ENCODE results near the gene NDE1.

- no peak for TF ChIP-seq MAX (IDR thresholded peaks at IDR 0.05)
- TF ChIP-seq EGR1 (IDR thresholded peaks at IDR 0.05; ENCODE audit: low read depth in 2 of 2) = no peak
- no peak for TF ChIP-seq CTCF (IDR thresholded peaks at IDR 0.05; ENCODE audit: low read depth, low read length, missing input control)
- no peak for TF ChIP-seq REST (IDR thresholded peaks at IDR 0.05)
- TF ChIP-seq ATF3 (IDR thresholded peaks at IDR 0.05) = no peak
- no peak for TF ChIP-seq ZBTB33 (IDR thresholded peaks at IDR 0.05)
- TF ChIP-seq TAF1 (conservative IDR thresholded peaks at IDR 0.05) = no peak
Observed at GRCh38 chr16:15735610-15736009, 85.6 kb downstream of the NDE1 start.

Measured in liver (tissue), 3 donors.